CD4-positive, CD25-positive, alpha-beta regulatory T cell (primary cell): ENCODE measurements around the gene CASP2. TPM values are rescaled to one million over a fixed set of nuclear protein-coding genes. Genes with fewer than 3 reads are reported as not detected.

Experiments
- ATAC-seq, 2 donors: fragments of 150-1000 bp; cut with Tn5 transposase; one replicate each; pipeline ENCODE4 v1.10.0; 2021; ENCODE audit warnings: low read depth in 2 of 2, moderate number of reproducible peaks in 2 of 2, moderate library complexity in 1 of 2
- DNase-seq, 3 donors: peaks; one replicate each; pipeline versions ENCODE4 v3.0.0 to v3.0.0-alpha.2; 2012 to 2022; ENCODE audit warnings: mixed read lengths in 1 of 3
- H3K27ac ChIP-seq: one replicate; pipeline ENCODE4 v1.7.0; 2013; ENCODE audit warnings: mild to moderate bottlenecking, low read length; ENCODE audit not compliant: insufficient read depth, poor library complexity, severe bottlenecking
- H3K27me3 ChIP-seq: one replicate; pipeline ENCODE4 v1.7.0; 2013; ENCODE audit warnings: low read length; ENCODE audit not compliant: control insufficient read depth, insufficient read depth
- H3K36me3 ChIP-seq: one replicate; pipeline ENCODE4 v1.7.0; 2013; ENCODE audit warnings: mild to moderate bottlenecking, low read length, moderate library complexity; ENCODE audit not compliant: control insufficient read depth, insufficient read depth
- H3K4me1 ChIP-seq: 2 replicates; pipeline ENCODE4 v1.7.0; 2013; ENCODE audit warnings: mild to moderate bottlenecking, low read length; ENCODE audit not compliant: insufficient read depth, control insufficient read depth, poor library complexity, severe bottlenecking
- H3K4me3 ChIP-seq: one replicate; pipeline ENCODE4 v1.7.0; 2013; ENCODE audit warnings: low read depth, mild to moderate bottlenecking, low read length, moderate library complexity
- H3K9me3 ChIP-seq, 2 experiments: 1 replicate in 1 of 2; 2 replicates in 1 of 2; pipeline ENCODE4 v1.7.0; 2013; ENCODE audit warnings: low read length in 2 of 2, mild to moderate bottlenecking in 1 of 2, moderate library complexity in 1 of 2; ENCODE audit not compliant: control insufficient read depth in 2 of 2
- H3K27ac Mint-ChIP-seq, 3 donors: one replicate each; pipeline ENCODE4 v1.8.0; 2020 to 2022; ENCODE audit warnings: mild to moderate bottlenecking in 3 of 3, mixed read lengths in 3 of 3, moderate library complexity in 2 of 3
- H3K27me3 Mint-ChIP-seq: one replicate; pipeline ENCODE4 v1.8.0; 2022; ENCODE audit warnings: mild to moderate bottlenecking, mixed read lengths
- H3K36me3 Mint-ChIP-seq: one replicate; pipeline ENCODE4 v1.8.0; 2020; ENCODE audit warnings: mixed read lengths
- H3K4me1 Mint-ChIP-seq, 4 donors: one replicate each; pipeline ENCODE4 v1.8.0; 2020 to 2022; ENCODE audit warnings: mixed read lengths in 4 of 4, mild to moderate bottlenecking in 1 of 4
- H3K4me3 Mint-ChIP-seq, 4 donors: one replicate each; pipeline ENCODE4 v1.8.0; 2020 to 2022; ENCODE audit warnings: mild to moderate bottlenecking in 4 of 4, mixed read lengths in 4 of 4, moderate library complexity in 3 of 4
- H3K9me3 Mint-ChIP-seq, 7 donors: one replicate each; pipeline ENCODE4 v1.8.0; 2020 to 2022; ENCODE audit warnings: mixed read lengths in 7 of 7, mild to moderate bottlenecking in 3 of 7, moderate library complexity in 2 of 7
- polyA plus RNA-seq, 4 donors: library from polyadenylated mRNA; unstranded; fragments of 300-500 nt; fragmentation: Illumina TruSeq; gene quantifications; one replicate each; pipeline ENCODE4 v1.2.3, GENCODE V29; 2021
- total RNA-seq: library from RNA; stranded (reverse); gene quantifications from one replicate; pipeline ENCODE4 v1.2.3, GENCODE V29; 2022

Gene CASP2
- total and polyA plus RNA-seq, 5 donors from 2014 or later, result 20.5 to 61.4 (median 24.5) TPM

DNA sequence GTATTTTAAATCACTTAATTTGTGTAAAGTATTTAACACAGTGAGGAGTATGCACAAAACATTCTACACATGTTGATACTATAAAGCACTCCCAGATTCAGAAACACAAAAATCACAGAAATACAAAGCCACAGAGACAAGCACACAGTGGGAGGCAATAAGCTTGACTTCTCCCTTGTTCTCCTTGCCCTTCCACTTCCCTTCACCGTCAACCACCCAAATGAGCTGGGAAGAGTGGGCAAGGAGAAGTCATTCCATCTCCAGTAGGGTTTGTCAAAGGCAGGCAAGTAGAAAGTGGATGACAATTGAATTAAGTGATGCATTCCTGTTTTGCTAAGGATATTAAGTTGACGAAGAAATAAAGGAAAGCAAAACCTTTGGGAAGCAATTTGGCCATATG, 7.6 kb upstream of the CASP2 start:
- no peaks in the 10 kb centered on the region for H3K9me3 Mint-ChIP-seq
- ATAC-seq (no peak), DNase-seq (no peak)
- Histone ChIP-seq H3K4me3 (peak overlapping the region; percentile 75), H3K4me1 (peaks cover 27% of the 10 kb centered on the region), H3K27ac (peak overlapping the region; percentile 74), H3K9me3 (no peaks in the 10 kb centered on the region), H3K27me3 (no peaks in the 10 kb centered on the region), H3K36me3 (no peaks in the 10 kb centered on the region)
- no peaks in the 10 kb centered on the region for H3K36me3 Mint-ChIP-seq
- H3K4me1 Mint-ChIP-seq, result peaks cover 30 to 53% (median 44%) of the 10 kb centered on the region in 4 donors
- no peaks in the 10 kb centered on the region for H3K27me3 Mint-ChIP-seq
- H3K4me3 Mint-ChIP-seq, result peak overlapping the region; percentile 52 to 90 (median 82)
- H3K27ac Mint-ChIP-seq, result peak overlapping the region; percentile 89 to 93 (median 90)

DNA sequence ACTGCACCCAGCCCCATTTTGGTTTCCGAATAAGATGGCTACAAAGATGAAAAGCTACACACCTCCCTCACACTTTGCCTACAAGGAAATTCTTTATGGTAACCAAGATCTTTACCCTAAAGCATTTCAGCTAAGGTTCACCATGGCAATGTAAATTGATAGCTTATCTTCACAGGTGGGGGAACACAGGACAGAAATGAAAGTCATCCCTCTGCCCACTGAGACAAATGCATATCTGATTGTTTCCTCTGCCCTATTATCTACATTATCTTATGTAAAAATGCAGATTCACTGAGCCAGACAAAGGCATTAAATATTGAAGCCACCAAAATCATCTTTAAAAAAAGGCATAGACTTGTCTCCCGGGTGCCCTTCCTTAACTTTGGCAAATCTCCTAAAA, 6.6 kb upstream of the CASP2 start:
- Histone ChIP-seq H3K9me3 (no peaks in the 10 kb centered on the region), H3K4me1 (peaks cover 27% of the 10 kb centered on the region), H3K27me3 (no peaks in the 10 kb centered on the region), H3K4me3 (no peak overlapping the region), H3K27ac (no peak overlapping the region), H3K36me3 (no peaks in the 10 kb centered on the region)
- Mint-ChIP-seq H3K4me3 (peak overlapping the region in 2 of 4 donors; percentile 36 to 45), H3K36me3 (no peaks in the 10 kb centered on the region), H3K27ac (peak overlapping the region in 2 of 3 donors; percentile 61 to 75), H3K27me3 (no peaks in the 10 kb centered on the region), H3K9me3 (no peaks in the 10 kb centered on the region), H3K4me1 (peaks cover 30 to 54% (median 44%) of the 10 kb centered on the region in 4 donors)
- ATAC-seq (no peak), DNase-seq (no peak)

DNA sequence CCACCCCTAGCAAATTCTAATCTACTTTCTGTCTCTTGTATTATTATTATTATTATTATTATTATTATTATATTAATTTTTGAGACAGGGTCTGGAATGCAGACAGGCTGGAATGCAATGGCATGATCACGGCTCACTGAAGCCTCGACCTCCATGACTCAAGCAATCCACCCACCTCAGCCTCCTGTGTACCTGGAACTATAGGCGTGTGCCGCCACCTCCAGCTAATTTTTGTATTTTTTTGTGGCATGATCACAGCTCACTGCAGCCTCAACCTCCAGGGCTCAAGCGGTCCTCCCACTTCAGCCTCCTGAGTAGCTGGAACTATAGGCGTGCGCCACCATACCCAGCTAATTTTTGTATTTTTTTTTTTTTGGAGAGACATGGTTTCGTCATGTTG, 6.0 kb upstream of the CASP2 start:
- H3K36me3 ChIP-seq, result no peaks in the 10 kb centered on the region
- DNase-seq (no peak), ATAC-seq (no peak)
- Mint-ChIP-seq H3K27ac (no peak overlapping the region), H3K4me3 (peak overlapping the region in 2 of 4 donors; percentile 36 to 45), H3K36me3 (no peaks in the 10 kb centered on the region), H3K4me1 (peaks cover 30 to 59% (median 49%) of the 10 kb centered on the region in 4 donors), H3K27me3 (no peaks in the 10 kb centered on the region), H3K9me3 (no peaks in the 10 kb centered on the region)
- H3K9me3 ChIP-seq, result no peaks in the 10 kb centered on the region
- H3K4me3 ChIP-seq, result no peak overlapping the region
- H3K27ac ChIP-seq, result no peak overlapping the region
- peaks cover 27% of the 10 kb centered on the region for H3K4me1 ChIP-seq
- no peaks in the 10 kb centered on the region for H3K27me3 ChIP-seq

DNA sequence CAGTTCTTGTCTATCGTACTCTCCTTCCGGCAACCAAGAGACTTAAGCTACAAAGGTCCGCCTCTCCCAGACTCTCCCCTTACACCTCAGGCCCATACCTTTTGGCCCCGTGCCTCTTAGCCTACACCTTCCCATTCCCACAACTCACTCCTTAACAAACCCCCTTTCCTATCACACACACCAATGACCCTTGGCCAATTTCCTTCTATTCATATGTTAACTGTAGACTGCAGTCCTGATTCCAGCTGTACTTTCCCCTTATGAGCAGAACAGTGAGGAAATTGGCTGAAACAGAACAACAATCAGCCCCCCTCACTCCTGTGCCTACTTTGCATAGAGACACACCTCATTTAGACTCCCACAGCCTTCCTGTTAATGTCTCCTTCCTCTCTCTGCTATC, 4.8 kb upstream of the CASP2 start:
- DNase-seq (no peak), ATAC-seq (no peak)
- no peaks in the 10 kb centered on the region for H3K27me3 ChIP-seq
- H3K4me1 ChIP-seq, result peaks cover 34% of the 10 kb centered on the region
- H3K9me3 ChIP-seq, result no peaks in the 10 kb centered on the region
- Mint-ChIP-seq H3K9me3 (no peaks in the 10 kb centered on the region), H3K4me1 (peaks cover 36 to 69% (median 56%) of the 10 kb centered on the region in 4 donors), H3K27me3 (no peaks in the 10 kb centered on the region), H3K27ac (peak overlapping the region; percentile 72 to 84 (median 78)), H3K36me3 (no peaks in the 10 kb centered on the region), H3K4me3 (peak overlapping the region in 3 of 4 donors; percentile 16 to 62 (median 45))
- no peak overlapping the region for H3K27ac ChIP-seq
- H3K4me3 ChIP-seq, result peak overlapping the region; percentile 11
- no peaks in the 10 kb centered on the region for H3K36me3 ChIP-seq

DNA sequence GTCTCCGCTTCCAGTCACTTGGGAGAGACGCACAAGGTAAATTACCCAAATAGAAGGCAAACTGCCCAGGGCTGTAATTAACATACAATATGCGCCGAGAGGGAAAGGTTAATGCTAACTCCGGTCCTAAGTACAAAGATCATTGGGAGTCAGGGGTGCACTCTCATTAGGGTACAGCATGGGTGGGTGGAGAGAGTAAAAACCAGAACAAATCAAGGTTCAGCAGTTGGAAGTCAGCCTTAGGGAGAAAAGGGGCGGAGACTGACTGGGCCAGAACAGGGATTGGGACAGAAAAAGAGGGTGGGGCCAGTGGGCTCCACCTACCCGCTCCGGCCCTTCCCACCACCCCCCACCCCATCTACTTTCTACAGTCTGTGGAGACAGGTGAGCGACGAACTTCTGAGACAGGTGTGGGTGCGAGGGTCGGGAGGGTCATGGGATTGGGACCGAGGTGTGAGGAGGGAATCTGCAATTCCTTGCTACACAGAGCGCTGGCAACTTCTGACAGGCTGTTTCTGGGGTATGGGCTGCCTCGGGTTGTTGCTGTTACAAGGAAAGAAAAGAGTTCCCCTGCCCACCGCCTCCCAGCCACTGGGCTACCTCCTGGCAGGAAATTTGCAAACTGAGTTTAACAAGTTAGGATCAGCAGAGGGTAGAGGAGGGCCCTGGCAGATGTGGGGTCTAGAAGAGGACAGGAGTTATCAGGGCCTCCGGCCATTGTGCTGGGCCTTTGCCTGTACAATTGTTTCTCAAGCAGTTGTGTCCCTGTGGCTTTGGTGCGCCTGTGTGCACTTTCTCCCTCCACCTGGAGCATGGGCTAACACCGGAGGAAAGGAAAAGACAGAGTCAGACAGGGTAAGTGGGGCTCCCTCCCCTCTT, 3.3 kb upstream of the CASP2 start, which contains the start of gene TMEM139:
Gene TMEM139 (plus strand): TSS at position 368 of the 879 bp plus-strand sequence. CDS start 1,000 bp downstream, outside the sequence.
- DNase-seq (no peak), ATAC-seq (no peak)
- Histone ChIP-seq H3K4me1 (peaks cover 35% of the 10 kb centered on the region), H3K27me3 (no peaks in the 10 kb centered on the region), H3K36me3 (no peaks in the 10 kb centered on the region), H3K27ac (no peak within 1 kb of the TSS), H3K9me3 (no peaks in the 10 kb centered on the region), H3K4me3 (peak within 1 kb of the TSS; percentile 11)
- H3K4me3 Mint-ChIP-seq, result peak within 1 kb of the TSS; percentile 13 to 98 (median 56)
- H3K27ac Mint-ChIP-seq, result peak within 1 kb of the TSS; percentile 72 to 84 (median 78)
- no peaks in the 10 kb centered on the region for H3K27me3 Mint-ChIP-seq
- H3K4me1 Mint-ChIP-seq, result peaks cover 32 to 68% (median 54%) of the 10 kb centered on the region in 4 donors
- no peaks in the 10 kb centered on the region for H3K9me3 Mint-ChIP-seq
- peaks cover 4% of the 10 kb centered on the region for H3K36me3 Mint-ChIP-seq

DNA sequence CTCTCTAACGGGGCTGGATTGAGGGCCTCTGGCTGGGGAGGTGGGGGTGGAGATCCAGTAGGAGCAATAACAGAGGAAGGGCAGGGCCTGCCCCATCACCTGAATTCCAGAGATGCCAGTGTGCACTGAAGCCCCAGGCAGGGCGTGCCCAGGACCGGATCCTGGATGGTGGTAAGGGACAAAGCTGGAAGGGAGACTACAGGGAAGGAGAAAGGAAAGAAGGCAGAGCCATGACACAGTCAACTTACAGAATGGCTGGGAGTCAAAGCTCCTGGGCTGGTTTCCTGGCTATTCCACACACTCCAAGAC, 2.7 kb upstream of the CASP2 start:
- peak overlapping the region in 2 of 3 donors; percentile 46 to 84 for H3K27ac Mint-ChIP-seq
- Histone ChIP-seq H3K9me3 (no peaks in the 10 kb centered on the region), H3K4me1 (peaks cover 35% of the 10 kb centered on the region), H3K27ac (no peak overlapping the region), H3K4me3 (no peak overlapping the region), H3K36me3 (peaks cover under 1% of the 10 kb centered on the region), H3K27me3 (no peaks in the 10 kb centered on the region)
- no peaks in the 10 kb centered on the region for H3K9me3 Mint-ChIP-seq
- ATAC-seq (no peak), DNase-seq (no peak)
- no peaks in the 10 kb centered on the region for H3K27me3 Mint-ChIP-seq
- peak overlapping the region in 2 of 4 donors; percentile 41 to 98 for H3K4me3 Mint-ChIP-seq
- peaks cover 27 to 67% (median 53%) of the 10 kb centered on the region in 4 donors for H3K4me1 Mint-ChIP-seq
- H3K36me3 Mint-ChIP-seq, result peaks cover 4% of the 10 kb centered on the region

DNA sequence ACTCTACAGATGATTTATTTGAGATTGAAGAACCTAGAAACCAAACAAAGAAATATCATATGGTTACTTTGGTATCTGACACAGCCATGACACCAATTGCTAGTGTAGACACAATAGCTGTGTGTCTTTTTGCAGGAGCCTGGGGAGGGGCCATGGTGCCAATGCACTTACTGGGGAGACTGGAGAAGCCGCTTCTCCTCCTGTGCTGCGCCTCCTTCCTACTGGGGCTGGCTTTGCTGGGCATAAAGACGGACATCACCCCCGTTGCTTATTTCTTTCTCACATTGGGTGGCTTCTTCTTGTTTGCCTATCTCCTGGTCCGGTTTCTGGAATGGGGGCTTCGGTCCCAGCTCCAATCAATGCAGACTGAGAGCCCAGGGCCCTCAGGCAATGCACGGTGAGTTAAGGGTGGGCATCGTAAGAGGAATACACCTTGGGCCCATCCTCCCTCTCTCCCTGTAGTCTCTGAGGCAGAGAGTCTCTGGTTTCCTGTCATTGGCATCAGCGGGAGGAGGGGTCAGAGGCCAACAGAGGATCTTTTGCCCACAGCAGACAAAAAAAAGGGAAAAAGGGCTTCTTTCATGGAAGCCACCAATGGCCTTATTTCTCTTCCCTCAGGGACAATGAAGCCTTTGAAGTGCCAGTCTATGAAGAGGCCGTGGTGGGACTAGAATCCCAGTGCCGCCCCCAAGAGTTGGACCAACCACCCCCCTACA, 2.2 kb upstream of the CASP2 start:
- Mint-ChIP-seq H3K27ac (peak overlapping the region; percentile 46 to 84 (median 53)), H3K27me3 (no peaks in the 10 kb centered on the region), H3K9me3 (no peaks in the 10 kb centered on the region), H3K4me1 (peaks cover 26 to 68% (median 54%) of the 10 kb centered on the region in 4 donors), H3K36me3 (peaks cover 4% of the 10 kb centered on the region), H3K4me3 (peak overlapping the region in 2 of 4 donors; percentile 98)
- Histone ChIP-seq H3K4me3 (no peak overlapping the region), H3K9me3 (no peaks in the 10 kb centered on the region), H3K4me1 (peaks cover 38% of the 10 kb centered on the region), H3K27me3 (no peaks in the 10 kb centered on the region), H3K36me3 (peaks cover 5% of the 10 kb centered on the region), H3K27ac (no peak overlapping the region)
- no peak for ATAC-seq
- DNase-seq, result no peak
